Fibroblast of mammary gland (primary cell): ENCODE results near the gene CIPC.

Experiments used
- DNase-seq: peaks from one replicate; pipeline ENCODE4 v3.0.0-alpha.2; 2010; ENCODE audit warnings: low read depth
- H3K4me3 ChIP-seq: 2 replicates; pipeline ENCODE4 v1.5.1; 2011; ENCODE audit warnings: low read depth, mild to moderate bottlenecking, low read length, moderate library complexity; ENCODE audit not compliant: control insufficient read depth
- TF ChIP-seq, protein P1 (sequence below): conservative IDR thresholded peaks from 2 replicates; pipeline ENCODE4 v1.5.1; 2011; ENCODE audit warnings: low read depth, low read length, inconsistent platforms; ENCODE audit not compliant: control insufficient read depth, insufficient read depth

The CIPC gene

DNA sequence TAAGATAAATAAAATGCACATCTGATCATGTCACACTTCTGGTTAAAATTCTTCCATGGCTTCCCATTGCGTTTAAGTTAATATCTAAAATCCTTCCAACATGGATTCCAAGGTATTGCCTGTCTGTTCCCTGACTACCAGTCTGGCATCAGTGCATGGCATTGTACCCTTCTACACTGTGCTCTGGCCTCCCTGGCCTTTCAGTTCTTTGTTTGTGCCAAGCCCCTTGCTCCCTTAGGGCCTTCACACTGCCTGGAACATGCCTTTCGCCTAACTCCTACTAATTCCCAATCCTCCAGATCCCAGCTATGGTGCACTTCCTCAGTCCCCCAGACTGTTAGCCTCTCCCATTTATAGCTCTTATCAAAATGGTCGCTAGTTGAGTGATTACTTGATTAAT lies 6.3 kb downstream of the CIPC start:
- no peak for DNase-seq
- no peak overlapping the region for H3K4me3 ChIP-seq
- TF ChIP-seq, protein P1, sequence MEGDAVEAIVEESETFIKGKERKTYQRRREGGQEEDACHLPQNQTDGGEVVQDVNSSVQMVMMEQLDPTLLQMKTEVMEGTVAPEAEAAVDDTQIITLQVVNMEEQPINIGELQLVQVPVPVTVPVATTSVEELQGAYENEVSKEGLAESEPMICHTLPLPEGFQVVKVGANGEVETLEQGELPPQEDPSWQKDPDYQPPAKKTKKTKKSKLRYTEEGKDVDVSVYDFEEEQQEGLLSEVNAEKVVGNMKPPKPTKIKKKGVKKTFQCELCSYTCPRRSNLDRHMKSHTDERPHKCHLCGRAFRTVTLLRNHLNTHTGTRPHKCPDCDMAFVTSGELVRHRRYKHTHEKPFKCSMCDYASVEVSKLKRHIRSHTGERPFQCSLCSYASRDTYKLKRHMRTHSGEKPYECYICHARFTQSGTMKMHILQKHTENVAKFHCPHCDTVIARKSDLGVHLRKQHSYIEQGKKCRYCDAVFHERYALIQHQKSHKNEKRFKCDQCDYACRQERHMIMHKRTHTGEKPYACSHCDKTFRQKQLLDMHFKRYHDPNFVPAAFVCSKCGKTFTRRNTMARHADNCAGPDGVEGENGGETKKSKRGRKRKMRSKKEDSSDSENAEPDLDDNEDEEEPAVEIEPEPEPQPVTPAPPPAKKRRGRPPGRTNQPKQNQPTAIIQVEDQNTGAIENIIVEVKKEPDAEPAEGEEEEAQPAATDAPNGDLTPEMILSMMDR: no peak

DNA sequence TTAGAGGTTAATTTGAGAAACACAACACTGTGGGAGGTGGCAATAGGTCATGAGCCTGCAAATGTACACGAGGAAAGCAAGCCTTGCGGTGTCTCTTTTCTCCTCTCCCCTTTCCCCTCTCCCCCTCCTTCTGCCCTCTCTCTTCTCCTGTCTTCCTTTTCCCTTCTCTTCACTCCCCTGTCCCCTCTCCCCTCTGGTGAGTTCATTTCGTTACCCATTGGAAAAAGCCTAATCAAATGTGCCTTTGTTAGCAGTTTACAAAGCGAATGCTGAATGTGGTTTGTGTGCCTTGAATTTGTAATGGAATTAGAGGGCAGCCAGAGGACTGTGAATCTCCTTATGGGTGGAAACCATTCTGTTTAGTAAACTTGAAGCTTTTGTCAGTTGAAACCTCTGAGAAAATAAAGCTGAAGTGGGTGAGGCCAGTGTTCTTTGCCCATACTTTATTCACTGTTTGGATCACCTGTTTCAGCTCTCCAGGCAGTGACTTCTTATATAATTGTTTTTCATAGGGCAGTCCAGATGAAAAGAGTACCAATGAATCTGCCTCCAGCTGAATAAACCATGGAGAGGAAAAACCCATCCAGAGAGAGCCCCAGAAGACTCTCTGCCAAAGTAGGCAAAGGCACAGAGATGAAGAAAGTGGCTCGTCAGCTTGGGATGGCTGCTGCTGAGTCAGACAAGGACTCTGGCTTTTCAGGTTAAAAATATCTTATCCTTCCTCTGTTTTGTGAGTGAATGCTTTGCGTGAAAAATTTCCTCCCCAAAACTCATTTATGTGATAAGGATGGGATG lies 7.3 kb downstream of the CIPC start:
- H3K4me3 ChIP-seq: no peak overlapping the region
- DNase-seq: no peak
- TF ChIP-seq, protein P1: no peak

DNA sequence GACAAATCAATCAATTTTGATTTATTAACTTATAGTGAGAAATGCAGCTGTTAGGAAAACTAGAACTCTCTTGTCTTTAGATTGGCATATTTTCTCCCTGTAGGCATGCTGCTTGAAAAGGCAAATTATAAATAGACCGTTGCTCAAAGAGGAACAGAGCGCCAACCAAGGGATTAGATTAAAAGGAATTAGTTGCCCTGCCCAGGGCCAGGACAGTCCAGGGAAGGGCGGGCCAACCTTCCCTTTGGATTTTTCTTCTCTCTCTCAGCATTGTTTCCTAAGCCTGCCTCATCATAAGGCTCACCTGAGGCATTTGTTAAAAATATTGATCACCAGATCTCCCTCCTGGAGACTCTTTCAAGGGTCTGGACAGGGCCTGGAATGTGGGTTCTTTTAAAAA lies 8.6 kb downstream of the CIPC start:
- TF ChIP-seq, protein P1: no peak
- DNase-seq: no peak
- H3K4me3 ChIP-seq: no peak overlapping the region

DNA sequence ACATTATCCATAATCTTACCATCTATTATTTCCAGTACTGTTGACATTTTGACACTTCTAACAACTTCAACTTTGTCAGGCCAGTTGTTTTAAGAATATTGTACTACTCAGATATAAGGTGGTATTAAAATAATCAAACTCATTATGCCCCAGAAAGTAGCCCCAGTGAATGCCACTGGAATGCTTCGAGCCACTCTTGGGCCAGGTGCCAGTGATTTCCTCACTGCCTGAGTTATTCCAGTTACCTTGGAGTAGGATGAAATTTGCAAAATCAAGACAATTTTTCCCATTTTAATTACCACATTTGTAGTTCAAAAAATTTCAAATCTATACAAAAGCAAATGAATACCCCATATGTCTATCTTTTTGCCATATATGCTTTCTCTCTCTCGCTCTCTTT lies 9.2 kb downstream of the CIPC start:
- DNase-seq: no peak
- no peak overlapping the region for H3K4me3 ChIP-seq
- TF ChIP-seq, protein P1: no peak

DNA sequence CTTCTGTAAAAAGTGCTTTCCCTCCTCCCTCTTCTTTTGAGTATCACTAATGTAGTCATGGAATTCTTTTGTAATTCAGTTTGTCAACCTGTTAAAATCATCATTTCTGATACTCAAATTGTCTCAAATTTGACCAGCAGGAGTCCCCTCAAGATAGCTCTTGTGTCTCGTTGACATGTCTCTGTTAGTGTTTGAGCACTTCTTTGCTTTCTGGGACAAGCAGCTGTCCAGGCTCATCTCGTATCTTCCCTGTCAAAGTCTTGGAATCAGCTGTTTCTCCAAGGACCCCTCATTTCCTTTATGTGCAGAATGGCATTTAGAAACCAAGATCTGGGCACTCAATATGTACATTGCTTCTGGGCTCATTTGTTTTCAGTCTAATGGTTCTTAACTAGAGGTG lies 10.7 kb downstream of the CIPC start:
- no peak overlapping the region for H3K4me3 ChIP-seq
- TF ChIP-seq, protein P1: no peak
- DNase-seq: no peak

DNA sequence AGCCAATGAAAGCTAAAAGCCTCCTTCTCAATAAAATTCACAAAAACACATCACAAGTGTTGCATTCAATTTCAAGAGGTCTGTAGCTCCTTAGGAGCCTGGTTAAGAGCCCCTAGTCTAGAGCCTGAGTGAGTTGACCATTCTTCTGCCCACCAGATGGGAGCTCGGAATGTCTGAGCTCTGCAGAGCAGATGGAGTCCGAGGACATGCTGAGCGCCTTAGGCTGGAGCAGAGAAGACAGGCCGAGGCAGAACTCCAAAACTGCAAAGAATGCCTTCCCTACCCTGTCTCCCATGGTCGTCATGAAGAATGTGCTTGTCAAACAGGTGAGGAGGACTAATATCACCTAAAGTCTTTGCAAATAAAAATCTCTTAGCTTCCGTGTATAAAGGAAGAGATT lies 11.6 kb downstream of the CIPC start:
- TF ChIP-seq, protein P1: no peak
- no peak overlapping the region for H3K4me3 ChIP-seq
- no peak for DNase-seq
